Measurements from ENCODE around the gene CMIP.
A peak's percentile ranks its signal among the peaks of the same experiment; 100 is the strongest.

The CMIP gene

DNA sequence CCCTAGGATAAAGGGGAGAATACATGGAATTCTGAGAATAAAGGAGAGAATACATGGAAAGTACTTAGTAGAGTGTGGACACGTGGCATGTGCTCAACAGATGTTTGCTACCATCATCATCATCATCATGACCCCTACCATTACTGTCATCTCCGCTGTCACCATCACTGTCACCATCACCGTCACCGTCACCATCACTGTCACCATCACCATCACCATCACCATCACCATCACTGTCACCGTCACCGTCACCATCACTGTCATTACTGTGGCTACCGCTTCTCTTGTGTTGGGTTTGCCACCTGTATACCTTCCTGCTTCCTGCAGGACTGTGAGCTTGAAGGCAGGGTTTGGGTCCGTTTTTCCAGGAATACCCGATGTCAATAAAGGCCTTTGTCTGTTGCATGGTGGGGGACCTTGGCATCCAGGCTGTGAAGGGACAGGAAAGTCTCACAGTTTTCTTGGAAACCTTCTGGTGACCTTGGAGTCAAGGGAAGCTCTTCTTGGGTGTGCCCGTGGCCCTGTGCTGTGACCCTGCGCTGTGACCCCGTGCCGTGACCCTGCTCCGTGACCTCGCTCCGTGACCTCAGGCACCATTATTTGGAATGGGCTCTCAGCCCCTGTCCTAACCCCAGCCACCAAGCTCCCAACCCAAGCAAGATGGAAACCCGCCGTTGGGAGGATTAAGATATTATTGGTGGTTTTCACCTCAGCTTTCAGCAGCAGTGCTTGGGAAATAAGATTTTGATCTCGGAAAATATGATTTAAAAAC lies 14.4 kb downstream of the CMIP start:
- Histone ChIP-seq H3K4me3 (ENCODE audit: low read length) (no peak overlapping the region), H3K9me3 (ENCODE audit: insufficient read depth, low read depth, low read length) (no peaks in the 10 kb centered on the region), H3K27ac (ENCODE audit: low read length) (no peak overlapping the region), H3K4me1 (ENCODE audit: insufficient read depth, low read length) (peaks cover 13% of the 10 kb centered on the region; the same call in 1 of the 2 replicates), H3K36me3 (ENCODE audit: insufficient read depth, low read depth, low read length) (peaks cover 23% of the 10 kb centered on the region), H3K27me3 (ENCODE audit: insufficient read depth, low read length) (no peaks in the 10 kb centered on the region), H3K9ac (ENCODE audit: low read depth, low read length) (no peak overlapping the region)

DNA sequence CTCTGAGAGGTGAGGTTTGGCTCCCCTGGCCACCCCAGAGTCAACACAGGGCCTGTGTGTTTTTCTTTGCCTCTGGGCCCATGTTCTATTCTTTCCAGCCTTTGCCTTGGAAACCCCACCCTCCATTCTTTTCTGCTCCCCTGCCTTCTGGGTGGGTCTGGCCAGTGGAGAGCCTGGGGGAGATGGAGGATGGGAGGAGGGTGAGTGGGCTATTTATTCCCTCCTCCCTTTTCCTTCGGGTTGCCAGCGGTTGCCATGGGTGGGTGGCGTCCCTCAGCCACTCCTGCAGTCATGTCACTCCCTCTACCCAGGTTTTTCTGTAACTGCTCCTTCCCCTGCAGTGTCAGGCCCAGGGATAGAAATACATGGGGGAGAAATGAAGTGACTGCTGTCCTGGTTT lies 15.5 kb downstream of the CMIP start:
- H3K36me3 ChIP-seq (ENCODE audit: insufficient read depth, low read depth, low read length): peaks cover 23% of the 10 kb centered on the region
- no peak overlapping the region for H3K27ac ChIP-seq (ENCODE audit: low read length)
- H3K9ac ChIP-seq (ENCODE audit: low read depth, low read length): no peak overlapping the region
- no peaks in the 10 kb centered on the region for H3K27me3 ChIP-seq (ENCODE audit: insufficient read depth, low read length)
- peaks cover 13% of the 10 kb centered on the region; the same call in 1 of the 2 replicates for H3K4me1 ChIP-seq (ENCODE audit: insufficient read depth, low read length)
- H3K9me3 ChIP-seq (ENCODE audit: insufficient read depth, low read depth, low read length): no peaks in the 10 kb centered on the region
- H3K4me3 ChIP-seq (ENCODE audit: low read length): no peak overlapping the region

DNA sequence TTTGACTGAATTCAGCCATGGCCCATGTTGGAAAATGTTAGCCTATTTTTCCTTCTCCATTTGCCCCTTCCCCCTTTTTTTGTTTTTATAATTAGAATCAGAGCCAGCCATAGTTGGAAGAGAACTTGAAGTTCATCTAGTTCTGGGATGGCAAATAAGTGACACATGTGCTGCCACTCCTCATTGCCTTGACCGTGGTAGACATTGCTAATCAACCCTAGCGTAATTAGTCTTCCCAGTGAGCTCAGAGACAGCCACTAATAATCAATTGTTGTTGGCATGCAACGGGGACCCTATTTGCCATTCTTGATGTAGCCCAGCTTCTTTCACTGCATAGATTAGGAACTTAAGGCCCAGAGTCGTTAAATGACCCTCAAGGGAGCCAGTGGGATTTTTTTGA lies 16.6 kb downstream of the CMIP start:
- Histone ChIP-seq H3K9me3 (ENCODE audit: insufficient read depth, low read depth, low read length) (no peaks in the 10 kb centered on the region), H3K36me3 (ENCODE audit: insufficient read depth, low read depth, low read length) (peaks cover 21% of the 10 kb centered on the region), H3K4me1 (ENCODE audit: insufficient read depth, low read length) (peaks cover 13% of the 10 kb centered on the region; the same call in 1 of the 2 replicates), H3K9ac (ENCODE audit: low read depth, low read length) (no peak overlapping the region), H3K27ac (ENCODE audit: low read length) (no peak overlapping the region), H3K4me3 (ENCODE audit: low read length) (no peak overlapping the region), H3K27me3 (ENCODE audit: insufficient read depth, low read length) (no peaks in the 10 kb centered on the region)

DNA sequence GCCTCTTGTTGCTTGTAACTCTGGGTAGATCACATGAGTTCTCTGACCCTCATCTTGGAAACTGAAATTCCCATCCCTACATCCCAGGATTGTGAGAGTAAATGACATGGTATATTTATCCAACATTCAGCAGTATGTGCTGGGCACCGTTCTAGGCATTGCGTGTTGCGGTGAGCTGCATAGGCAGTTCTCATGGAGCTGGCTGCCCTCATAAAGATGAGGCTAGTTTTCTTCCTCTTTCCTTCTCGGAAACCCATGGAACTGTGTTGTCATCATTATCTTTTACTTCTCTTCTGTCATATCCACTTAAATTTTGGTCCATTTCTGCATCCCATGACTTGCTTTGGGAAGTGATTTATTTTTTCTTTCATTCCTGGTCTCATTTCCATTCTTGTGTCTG lies 17.2 kb downstream of the CMIP start:
- H3K4me1 ChIP-seq (ENCODE audit: insufficient read depth, low read length): peaks cover 16% of the 10 kb centered on the region; the same call in 1 of the 2 replicates
- no peaks in the 10 kb centered on the region for H3K9me3 ChIP-seq (ENCODE audit: insufficient read depth, low read depth, low read length)
- peaks cover 16% of the 10 kb centered on the region; the same call in 1 of the 2 replicates for H3K36me3 ChIP-seq (ENCODE audit: insufficient read depth, low read depth, low read length)

DNA sequence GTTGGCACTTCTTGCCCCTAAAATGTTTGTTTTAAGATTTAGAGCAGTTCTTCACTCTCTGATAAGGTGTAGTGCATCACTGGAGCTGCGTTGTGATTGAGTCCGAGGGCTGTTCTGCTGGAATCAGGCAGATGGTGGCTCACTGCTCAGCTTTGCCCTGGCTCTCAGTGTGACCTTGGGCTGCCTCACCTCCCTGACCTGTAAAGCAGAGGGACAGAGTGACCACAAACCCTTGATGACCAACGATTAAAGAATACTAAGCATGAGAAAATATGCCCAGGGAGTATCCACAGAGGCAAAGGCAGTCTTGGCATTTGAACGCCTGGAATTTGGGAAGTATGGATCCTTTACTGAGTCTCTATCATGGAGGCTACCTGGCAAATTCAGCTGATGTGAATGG lies 18.1 kb downstream of the CMIP start:
- H3K27me3 ChIP-seq (ENCODE audit: insufficient read depth, low read length): no peaks in the 10 kb centered on the region
- no peak overlapping the region for H3K27ac ChIP-seq (ENCODE audit: low read length)
- H3K4me1 ChIP-seq (ENCODE audit: insufficient read depth, low read length): peaks cover 12% of the 10 kb centered on the region; the same call in 1 of the 2 replicates
- H3K9me3 ChIP-seq (ENCODE audit: insufficient read depth, low read depth, low read length): no peaks in the 10 kb centered on the region
- H3K4me3 ChIP-seq (ENCODE audit: low read length): no peak overlapping the region
- H3K9ac ChIP-seq (ENCODE audit: low read depth, low read length): no peak overlapping the region
- peaks cover 16% of the 10 kb centered on the region; the same call in 1 of the 2 replicates for H3K36me3 ChIP-seq (ENCODE audit: insufficient read depth, low read depth, low read length)

More for the DNA sequence above, 17.2 kb downstream of the CMIP start:
- no peak overlapping the region for H3K27ac ChIP-seq (ENCODE audit: low read length)
- H3K9ac ChIP-seq (ENCODE audit: low read depth, low read length): no peak overlapping the region
- H3K4me3 ChIP-seq (ENCODE audit: low read length): no peak overlapping the region
- H3K27me3 ChIP-seq (ENCODE audit: insufficient read depth, low read length): no peaks in the 10 kb centered on the region

DNA sequence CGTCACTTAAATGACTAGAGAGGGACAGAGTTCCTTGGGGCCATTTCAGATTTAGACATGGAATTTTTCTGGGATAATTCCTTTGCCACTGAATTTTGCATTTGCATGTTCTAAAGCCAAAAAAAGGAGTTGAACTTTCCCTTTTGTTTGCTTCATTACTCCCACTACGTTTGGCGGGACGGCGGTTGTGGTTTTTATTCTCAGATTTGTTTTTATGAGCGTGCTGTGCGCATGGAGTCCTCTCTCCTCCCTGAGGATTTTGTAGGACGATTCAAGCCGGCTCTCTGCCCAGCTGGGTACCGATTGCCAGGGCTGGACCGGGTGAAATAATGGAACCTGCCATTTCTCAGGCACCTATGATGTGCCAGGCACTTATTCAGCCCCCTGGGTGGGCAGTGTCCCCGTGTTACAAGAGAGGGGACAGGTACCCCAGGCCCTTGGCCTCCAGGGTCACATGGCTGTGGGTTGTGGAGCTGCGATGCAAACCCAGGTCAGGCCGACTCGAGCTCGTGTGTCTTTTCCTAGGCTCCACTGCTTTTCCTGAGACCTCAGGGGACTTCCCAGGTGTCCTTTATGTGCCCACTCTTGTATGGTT lies 18.8 kb downstream of the CMIP start:
- no peaks in the 10 kb centered on the region for H3K27me3 ChIP-seq (ENCODE audit: insufficient read depth, low read length)
- H3K9ac ChIP-seq (ENCODE audit: low read depth, low read length): no peak overlapping the region
- no peak overlapping the region for H3K27ac ChIP-seq (ENCODE audit: low read length)
- peaks cover 16% of the 10 kb centered on the region; the same call in 1 of the 2 replicates for H3K36me3 ChIP-seq (ENCODE audit: insufficient read depth, low read depth, low read length)
- H3K4me1 ChIP-seq (ENCODE audit: insufficient read depth, low read length): peaks cover 4% of the 10 kb centered on the region; the same call in 1 of the 2 replicates
- no peaks in the 10 kb centered on the region for H3K9me3 ChIP-seq (ENCODE audit: insufficient read depth, low read depth, low read length)
- no peak overlapping the region for H3K4me3 ChIP-seq (ENCODE audit: low read length)

DNA sequence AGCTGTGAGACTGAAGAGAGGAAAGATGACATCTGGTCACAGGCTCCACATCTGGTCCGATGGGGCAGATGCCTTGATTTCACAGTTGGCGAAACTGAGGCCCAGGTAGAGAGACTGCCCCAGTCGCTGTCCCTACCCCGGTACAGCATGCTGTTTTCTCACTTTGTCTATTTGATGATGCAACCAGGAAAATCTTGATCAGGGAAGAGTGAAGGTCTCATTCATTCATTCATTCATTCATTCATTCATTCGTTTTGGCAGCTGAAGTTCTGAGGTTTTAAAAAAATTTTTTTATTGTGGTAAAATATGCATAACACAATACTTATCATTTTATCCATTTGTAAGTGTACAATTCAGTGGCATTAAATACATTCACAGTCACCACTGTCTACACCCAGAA lies 19.7 kb downstream of the CMIP start:
- Histone ChIP-seq H3K27me3 (ENCODE audit: insufficient read depth, low read length) (no peaks in the 10 kb centered on the region), H3K4me1 (ENCODE audit: insufficient read depth, low read length) (peaks cover 3% of the 10 kb centered on the region; the same call in 1 of the 2 replicates), H3K9ac (ENCODE audit: low read depth, low read length) (no peak overlapping the region), H3K36me3 (ENCODE audit: insufficient read depth, low read depth, low read length) (peaks cover 9% of the 10 kb centered on the region; the same call in 1 of the 2 replicates), H3K27ac (ENCODE audit: low read length) (no peak overlapping the region), H3K4me3 (ENCODE audit: low read length) (no peak overlapping the region), H3K9me3 (ENCODE audit: insufficient read depth, low read depth, low read length) (no peaks in the 10 kb centered on the region)

DNA sequence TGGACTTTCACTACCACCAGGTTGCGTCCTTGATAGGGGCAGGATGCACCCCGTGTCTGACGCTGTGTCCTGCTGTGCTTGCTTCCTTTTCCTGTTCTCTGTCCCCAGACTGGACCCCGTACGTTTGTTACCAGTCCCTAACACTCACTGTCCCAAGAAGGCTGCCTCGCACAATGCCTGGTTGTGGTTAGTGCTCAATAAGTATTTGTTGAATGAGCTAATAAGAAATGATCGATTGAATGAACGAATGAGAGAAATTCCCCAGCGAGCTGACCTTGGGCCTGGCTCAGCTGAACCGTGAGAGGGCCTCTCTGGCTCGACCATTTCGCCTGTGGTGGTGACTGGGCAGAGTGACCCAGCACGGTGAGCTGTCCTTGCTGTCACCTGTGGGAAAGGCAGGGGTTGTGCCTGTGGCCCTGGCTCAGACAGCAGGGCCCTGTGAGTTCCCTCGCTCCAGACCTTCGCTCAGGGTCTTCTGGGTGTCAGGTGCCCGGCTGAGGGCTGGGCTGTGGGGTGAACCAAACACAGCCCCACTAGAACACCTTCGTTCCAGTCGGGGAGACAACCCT lies 20.9 kb downstream of the CMIP start:
- Histone ChIP-seq H3K27ac (ENCODE audit: low read length) (peak overlapping the region; percentile 40), H3K9ac (ENCODE audit: low read depth, low read length) (no peak overlapping the region), H3K4me3 (ENCODE audit: low read length) (no peak overlapping the region), H3K4me1 (ENCODE audit: insufficient read depth, low read length) (peaks cover 3% of the 10 kb centered on the region; the same call in 1 of the 2 replicates), H3K9me3 (ENCODE audit: insufficient read depth, low read depth, low read length) (no peaks in the 10 kb centered on the region), H3K36me3 (ENCODE audit: insufficient read depth, low read depth, low read length) (peaks cover 6% of the 10 kb centered on the region; the same call in 1 of the 2 replicates), H3K27me3 (ENCODE audit: insufficient read depth, low read length) (no peaks in the 10 kb centered on the region)

DNA sequence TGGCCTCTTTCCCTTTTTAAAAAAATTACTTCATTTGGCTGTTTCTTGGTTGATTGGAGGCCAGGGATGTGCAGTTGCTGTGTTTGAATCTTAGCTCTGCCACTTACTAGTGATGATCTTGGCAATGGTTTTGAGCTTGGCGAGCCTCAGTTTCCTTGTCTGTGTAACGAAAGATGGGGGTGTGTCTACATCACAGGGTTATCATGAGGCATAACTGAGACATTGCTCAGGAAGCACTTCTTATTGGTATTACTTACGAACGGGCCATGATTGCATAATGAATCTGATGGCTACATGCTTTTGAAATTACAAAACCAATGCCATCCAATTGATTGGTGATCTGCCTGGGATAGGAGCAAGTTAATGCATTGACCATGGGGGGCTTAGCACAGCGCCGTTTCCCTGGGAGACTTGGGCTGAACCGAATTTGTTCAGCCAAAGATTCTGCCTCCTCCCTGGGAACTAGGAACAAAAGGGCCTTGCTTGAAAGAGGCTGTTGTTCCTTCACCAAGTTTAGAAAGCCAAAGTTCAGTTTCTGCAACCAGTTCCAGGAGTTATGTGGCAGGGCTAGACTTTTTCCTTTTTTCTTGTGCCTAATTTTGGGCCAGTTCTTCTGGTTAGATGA lies 21.9 kb downstream of the CMIP start:
- peaks cover 3% of the 10 kb centered on the region; the same call in 1 of the 2 replicates for H3K4me1 ChIP-seq (ENCODE audit: insufficient read depth, low read length)
- H3K36me3 ChIP-seq (ENCODE audit: insufficient read depth, low read depth, low read length): peaks cover 8% of the 10 kb centered on the region
- H3K9ac ChIP-seq (ENCODE audit: low read depth, low read length): no peak overlapping the region
- H3K27ac ChIP-seq (ENCODE audit: low read length): no peak overlapping the region
- no peaks in the 10 kb centered on the region for H3K27me3 ChIP-seq (ENCODE audit: insufficient read depth, low read length)
- H3K4me3 ChIP-seq (ENCODE audit: low read length): no peak overlapping the region
- no peaks in the 10 kb centered on the region for H3K9me3 ChIP-seq (ENCODE audit: insufficient read depth, low read depth, low read length)

DNA sequence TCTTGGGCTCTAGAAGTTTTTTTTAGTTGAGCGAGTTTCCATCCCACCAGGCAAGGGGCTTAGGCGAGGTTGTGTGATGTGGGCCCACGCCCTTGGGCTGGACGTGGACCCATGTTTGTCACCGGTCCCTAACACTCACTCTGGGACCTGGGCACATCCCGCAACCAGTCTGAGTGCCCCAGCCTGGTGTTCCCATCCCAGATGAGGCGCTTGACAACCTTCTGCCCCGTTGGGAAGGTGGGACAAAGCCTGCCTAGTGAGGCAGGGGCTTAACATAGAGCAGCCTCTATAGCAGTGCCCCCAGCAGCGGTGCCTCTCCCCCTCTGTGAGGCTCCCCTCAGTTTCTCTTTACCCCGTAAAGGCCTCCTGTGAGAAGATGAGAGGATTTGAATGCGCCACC lies 22.5 kb downstream of the CMIP start:
- Histone ChIP-seq H3K4me1 (ENCODE audit: insufficient read depth, low read length) (peaks cover 3% of the 10 kb centered on the region; the same call in 1 of the 2 replicates), H3K9ac (ENCODE audit: low read depth, low read length) (no peak overlapping the region), H3K36me3 (ENCODE audit: insufficient read depth, low read depth, low read length) (peaks cover 11% of the 10 kb centered on the region), H3K4me3 (ENCODE audit: low read length) (no peak overlapping the region), H3K27ac (ENCODE audit: low read length) (no peak overlapping the region), H3K27me3 (ENCODE audit: insufficient read depth, low read length) (no peaks in the 10 kb centered on the region), H3K9me3 (ENCODE audit: insufficient read depth, low read depth, low read length) (no peaks in the 10 kb centered on the region)

DNA sequence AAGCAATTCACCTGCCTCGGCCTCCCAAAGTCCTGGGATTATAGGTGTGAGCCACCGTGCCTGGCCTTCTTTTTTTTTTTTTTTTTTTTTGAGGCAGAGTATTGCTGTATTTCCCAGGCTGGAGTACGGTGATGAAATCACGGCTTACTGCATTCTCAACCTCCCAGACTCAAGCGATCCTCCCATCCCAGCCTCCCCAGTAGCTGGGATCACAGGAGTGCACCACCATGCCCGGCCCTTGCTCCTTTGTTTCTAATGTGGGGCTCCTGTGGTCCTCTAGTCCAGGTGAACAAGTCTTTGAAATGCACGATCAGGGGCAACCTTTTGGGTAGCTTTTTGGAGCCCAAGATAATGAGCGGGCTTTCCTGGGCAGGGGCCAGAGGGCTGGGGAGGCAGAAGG lies 23.2 kb downstream of the CMIP start:
- Histone ChIP-seq H3K9me3 (ENCODE audit: insufficient read depth, low read depth, low read length) (no peaks in the 10 kb centered on the region), H3K9ac (ENCODE audit: low read depth, low read length) (no peak overlapping the region), H3K27ac (ENCODE audit: low read length) (no peak overlapping the region), H3K4me3 (ENCODE audit: low read length) (no peak overlapping the region), H3K36me3 (ENCODE audit: insufficient read depth, low read depth, low read length) (peaks cover 11% of the 10 kb centered on the region), H3K4me1 (ENCODE audit: insufficient read depth, low read length) (peaks cover 3% of the 10 kb centered on the region; the same call in 1 of the 2 replicates), H3K27me3 (ENCODE audit: insufficient read depth, low read length) (no peaks in the 10 kb centered on the region)
